Esophagus mucosa (tissue), 1 donor: ENCODE measurements around the gene ICAM4. TPM values are rescaled to one million over a fixed set of nuclear protein-coding genes. Genes with fewer than 3 reads are reported as not detected.
"Not testable (repeated sequence)": the region's sequence is repeated elsewhere in the genome, so short reads cannot be mapped to it uniquely, and the experiment has no call there.

Experiments used
- ATAC-seq: fragments of 200-7000 bp; cut with Tn5 transposase; one replicate; pipeline ENCODE4 v1.9.1; 2020
- total RNA-seq: library from RNA; stranded (reverse); gene quantifications from one replicate; pipeline ENCODE4 v1.2.4, GENCODE V29; 2023
- donor health status: DM: yes; HTN: yes; CAD: no.

ICAM4 gene
- total RNA-seq, result not detected

- no peak for ATAC-seq
These were observed at the start of gene ICAM4 for GRCh38 chr19:10286803-10287737. TSS of gene ICAM4 (plus strand) at chr19:10286955. CDS start at chr19:10287013, 58 bp downstream.

GRCh38 chr19:10237702-10238101 lies 49.1 kb upstream of the ICAM4 start:
- ATAC-seq, result no peak

GRCh38 chr19:10238172-10238783 lies 48.5 kb upstream of the ICAM4 start:
- peak; percentile 43 for ATAC-seq

GRCh38 chr19:10241826-10242449 lies 44.8 kb upstream of the ICAM4 start:
- not testable (repeated sequence) for ATAC-seq

GRCh38 chr19:10243606-10244005 lies 43.1 kb upstream of the ICAM4 start:
- ATAC-seq, result no peak

GRCh38 chr19:10245189-10245939 lies 41.4 kb upstream of the ICAM4 start:
- no peak for ATAC-seq

GRCh38 chr19:10246511-10246910 lies 40.2 kb upstream of the ICAM4 start:
- no peak for ATAC-seq

GRCh38 chr19:10251792-10252694 lies 34.7 kb upstream of the ICAM4 start, which contains the start of gene MRPL4:
TSS of gene MRPL4 (plus strand) at chr19:10252214. CDS start at chr19:10252254, 40 bp downstream.
- peak; percentile 95 for ATAC-seq

GRCh38 chr19:10252707-10253106 lies 34.0 kb upstream of the ICAM4 start:
- ATAC-seq, result no peak

- no peak for ATAC-seq
These were observed 32.5 kb upstream of the ICAM4 start for GRCh38 chr19:10254244-10254643.

GRCh38 chr19:10255358-10255757 lies 31.4 kb upstream of the ICAM4 start:
- ATAC-seq, result no peak

GRCh38 chr19:10256551-10256950 lies 30.2 kb upstream of the ICAM4 start:
- ATAC-seq, result no peak

- ATAC-seq, result no peak
These were observed 29.7 kb upstream of the ICAM4 start for GRCh38 chr19:10256970-10257615.

- peak; percentile 4 for ATAC-seq
These were observed 28.6 kb upstream of the ICAM4 start for GRCh38 chr19:10258080-10258710.

GRCh38 chr19:10259162-10259905 lies 27.4 kb upstream of the ICAM4 start:
- ATAC-seq, result peak; percentile 70

- ATAC-seq, result peak; percentile 65
These were observed 26.6 kb upstream of the ICAM4 start for GRCh38 chr19:10260141-10260584.

- no peak for ATAC-seq
These were observed 24.0 kb upstream of the ICAM4 start for GRCh38 chr19:10262771-10263170.

- no peak for ATAC-seq
These were observed 20.0 kb upstream of the ICAM4 start for GRCh38 chr19:10266706-10267105.

GRCh38 chr19:10268071-10268470 lies 18.7 kb upstream of the ICAM4 start:
- ATAC-seq, result no peak
